Transverse colon (tissue), 4 donors: ENCODE measurements around the gene SNN. TPM values are rescaled to one million over a fixed set of nuclear protein-coding genes. Genes with fewer than 3 reads are reported as not detected.

Experiments used
- DNase-seq: peaks from one replicate; pipeline ENCODE4 v3.0.0-alpha.2; 2019
- H3K27ac ChIP-seq, 4 donors: fragments of 200-600 bp; sonication (generic); 2 replicates each; pipeline ENCODE4 v1.5.1; 2016 to 2018; ENCODE audit warnings: inconsistent platforms in 4 of 4
- H3K27me3 ChIP-seq: fragments of 200-600 bp; sonication (generic); 2 replicates; pipeline ENCODE4 v1.5.1; 2017; ENCODE audit warnings: inconsistent platforms
- H3K36me3 ChIP-seq, 4 donors: fragments of 200-600 bp; sonication (generic); 2 replicates each; pipeline ENCODE4 v1.5.1; 2017 to 2019; ENCODE audit warnings: inconsistent platforms in 4 of 4
- H3K4me1 ChIP-seq, 4 donors: fragments of 200-600 bp; sonication (generic); 2 replicates each; pipeline ENCODE4 v1.5.1; 2017 to 2020; ENCODE audit warnings: inconsistent platforms in 4 of 4
- H3K4me3 ChIP-seq, 4 donors: fragments of 200-600 bp; sonication (generic); 1 replicate in 1 of 4; 2 replicates in 3 of 4; pipeline versions ENCODE4 v1.5.1 to v1.6.1; 2017 to 2019; ENCODE audit warnings: inconsistent platforms in 4 of 4
- H3K9me3 ChIP-seq, 2 donors: fragments of 200-600 bp; sonication (generic); 2 replicates each; pipeline ENCODE4 v1.5.1; 2017 to 2019; ENCODE audit warnings: inconsistent platforms in 2 of 2
- EP300 ChIP-seq: sonication (generic); formaldehyde crosslinking; IDR thresholded peaks from one replicate; pipeline ENCODE4 v1.6.1; 2017; ENCODE audit warnings: antibody characterized with exemption, low read depth
- POLR2A ChIP-seq: fragments of 450-650 bp; IDR thresholded peaks from one replicate; pipeline ENCODE4 v1.6.1; 2016; ENCODE audit warnings: antibody characterized with exemption, mild to moderate bottlenecking, moderate library complexity
- POLR2AphosphoS5 ChIP-seq, 3 donors: sonication (generic); formaldehyde crosslinking; IDR thresholded peaks; one replicate each; pipeline ENCODE4 v1.6.1; 2016; ENCODE audit warnings: antibody characterized with exemption in 3 of 3
- WGBS, 2 donors: methylation state at CpG; one replicate each; pipeline ENCODE4 v1.1.5; 2018; ENCODE audit warnings: low coverage in 1 of 2; 5-methylcytosine and 5-hydroxymethylcytosine counted together
- in situ Hi-C, 4 donors: fragments of 200-750 bp; cut with MboI; loops; one replicate each; pipeline versions ENCODE4 v1.15.0 to v1.15.1; 2017; ENCODE audit warnings: low sequenced_read_pairs in 3 of 4, low pct_ligation_motif_present in 1 of 4, low pct_unique_long_range_greater_than_20kb in 1 of 4
- intact Hi-C: fragments of 100-400 bp; cut with DNase I; formaldehyde crosslinking; loops from one replicate; pipeline ENCODE4 v1.15.1; 2023; ENCODE audit warnings: low total_unique reads
- total RNA-seq, 4 donors: library from RNA; depleted of rRNA; stranded (reverse); fragments of >200 nt; gene quantifications; one replicate each; pipeline ENCODE4 v1.1.0, GENCODE V29; 2016
- TF ChIP-seq, protein P1 (sequence below), 5 experiments: fragments of 200-600 bp in 3 of 5; fragments of 450-650 bp in 2 of 5; sonication (generic) in 3 of 5; IDR thresholded peaks; 1 replicate in 2 of 5; 2 replicates in 3 of 5; pipeline ENCODE4 v1.5.1; 2016 to 2017; ENCODE audit warnings: antibody characterized with exemption in 5 of 5, inconsistent platforms in 3 of 5, mild to moderate bottlenecking in 2 of 5, moderate library complexity in 1 of 5

Gene SNN
- total RNA-seq, 4 donors from 2014 or later = 4.9 to 12.3 (median 8.6) TPM

DNA sequence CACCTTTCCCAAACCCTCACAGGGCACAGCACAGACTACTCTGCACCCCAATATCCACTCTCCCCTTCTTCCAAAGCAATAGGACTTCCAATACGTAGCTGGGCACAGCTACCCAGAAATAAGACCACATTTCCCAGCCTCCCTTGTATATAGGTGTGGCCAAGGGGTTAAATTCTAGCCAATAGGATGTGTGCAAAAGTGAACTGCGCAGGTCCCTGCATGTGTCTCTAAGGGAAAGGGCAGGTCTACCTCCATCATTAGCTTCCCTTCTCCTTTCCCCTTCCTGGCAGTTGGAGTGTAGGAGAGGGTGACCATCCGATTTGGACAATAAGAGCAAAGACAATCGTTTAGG lies 25.5 kb upstream of the SNN start:
- H3K36me3 ChIP-seq = no peaks in the 10 kb centered on the region
- DNase-seq = no peak
- TF ChIP-seq EP300 = no peak
- TF ChIP-seq, protein P1, sequence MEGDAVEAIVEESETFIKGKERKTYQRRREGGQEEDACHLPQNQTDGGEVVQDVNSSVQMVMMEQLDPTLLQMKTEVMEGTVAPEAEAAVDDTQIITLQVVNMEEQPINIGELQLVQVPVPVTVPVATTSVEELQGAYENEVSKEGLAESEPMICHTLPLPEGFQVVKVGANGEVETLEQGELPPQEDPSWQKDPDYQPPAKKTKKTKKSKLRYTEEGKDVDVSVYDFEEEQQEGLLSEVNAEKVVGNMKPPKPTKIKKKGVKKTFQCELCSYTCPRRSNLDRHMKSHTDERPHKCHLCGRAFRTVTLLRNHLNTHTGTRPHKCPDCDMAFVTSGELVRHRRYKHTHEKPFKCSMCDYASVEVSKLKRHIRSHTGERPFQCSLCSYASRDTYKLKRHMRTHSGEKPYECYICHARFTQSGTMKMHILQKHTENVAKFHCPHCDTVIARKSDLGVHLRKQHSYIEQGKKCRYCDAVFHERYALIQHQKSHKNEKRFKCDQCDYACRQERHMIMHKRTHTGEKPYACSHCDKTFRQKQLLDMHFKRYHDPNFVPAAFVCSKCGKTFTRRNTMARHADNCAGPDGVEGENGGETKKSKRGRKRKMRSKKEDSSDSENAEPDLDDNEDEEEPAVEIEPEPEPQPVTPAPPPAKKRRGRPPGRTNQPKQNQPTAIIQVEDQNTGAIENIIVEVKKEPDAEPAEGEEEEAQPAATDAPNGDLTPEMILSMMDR (IDR thresholded peaks at IDR 0.05) = no peak
- no peak for TF ChIP-seq POLR2A
- TF ChIP-seq POLR2AphosphoS5 (IDR thresholded peaks at IDR 0.05) = no peak
- 43 to 60% methylated on average over 4 of the region's 4 CpGs for WGBS, 2 donors
- no peaks in the 10 kb centered on the region for H3K27me3 ChIP-seq
- H3K9me3 ChIP-seq = no peaks in the 10 kb centered on the region
- H3K27ac ChIP-seq = no peak overlapping the region
- in situ Hi-C loops = loop anchor here (5.0 to 25.0 kb wide), 6 partner anchors 98 to 238 kb away; a partner anchor contains a TSS
- no peak overlapping the region for H3K4me3 ChIP-seq
- peaks cover 5 to 15% (median 9%) of the 10 kb centered on the region in 4 donors for H3K4me1 ChIP-seq
- intact Hi-C loops = loop anchor here (5.0 kb wide), 1 partner anchor 105 kb away; no protein-coding TSS in a partner anchor

DNA sequence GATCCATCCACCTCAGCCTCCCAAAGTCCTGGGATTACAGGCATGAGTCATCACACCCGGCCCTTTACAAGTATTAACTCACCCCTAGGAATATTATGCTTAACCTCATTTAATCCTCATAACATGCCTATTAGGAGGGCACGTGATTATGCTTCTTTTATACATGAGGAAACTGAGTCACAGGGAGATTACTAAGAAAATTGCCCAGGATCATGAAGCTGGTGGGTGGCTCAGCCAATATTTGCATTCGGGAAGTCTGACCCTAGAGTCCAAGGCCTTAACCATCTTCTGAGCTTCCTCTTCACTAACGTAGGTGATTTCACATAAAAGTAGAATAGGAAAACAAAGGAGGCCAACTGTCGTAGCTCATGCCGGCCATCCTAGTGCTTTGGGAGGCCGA lies 19.0 kb upstream of the SNN start:
- intact Hi-C loops (no loop called here), in situ Hi-C loops (loop anchor here in 3 of 4 donors (10.0 to 25.0 kb wide), 4 partner anchors 104 to 244 kb away; no protein-coding TSS in a partner anchor)
- no peak for DNase-seq
- TF ChIP-seq, protein P1 (IDR thresholded peaks at IDR 0.05) = no peak
- TF ChIP-seq POLR2AphosphoS5 (IDR thresholded peaks at IDR 0.05) (no peak), POLR2A (no peak), EP300 (no peak)
- 67 to 68% methylated on average over 6 to 7 of the region's 7 CpGs for WGBS, 2 donors
- Histone ChIP-seq H3K4me1 (no peaks in the 10 kb centered on the region), H3K9me3 (no peaks in the 10 kb centered on the region), H3K4me3 (no peak overlapping the region), H3K27me3 (no peaks in the 10 kb centered on the region), H3K36me3 (no peaks in the 10 kb centered on the region), H3K27ac (no peak overlapping the region)

DNA sequence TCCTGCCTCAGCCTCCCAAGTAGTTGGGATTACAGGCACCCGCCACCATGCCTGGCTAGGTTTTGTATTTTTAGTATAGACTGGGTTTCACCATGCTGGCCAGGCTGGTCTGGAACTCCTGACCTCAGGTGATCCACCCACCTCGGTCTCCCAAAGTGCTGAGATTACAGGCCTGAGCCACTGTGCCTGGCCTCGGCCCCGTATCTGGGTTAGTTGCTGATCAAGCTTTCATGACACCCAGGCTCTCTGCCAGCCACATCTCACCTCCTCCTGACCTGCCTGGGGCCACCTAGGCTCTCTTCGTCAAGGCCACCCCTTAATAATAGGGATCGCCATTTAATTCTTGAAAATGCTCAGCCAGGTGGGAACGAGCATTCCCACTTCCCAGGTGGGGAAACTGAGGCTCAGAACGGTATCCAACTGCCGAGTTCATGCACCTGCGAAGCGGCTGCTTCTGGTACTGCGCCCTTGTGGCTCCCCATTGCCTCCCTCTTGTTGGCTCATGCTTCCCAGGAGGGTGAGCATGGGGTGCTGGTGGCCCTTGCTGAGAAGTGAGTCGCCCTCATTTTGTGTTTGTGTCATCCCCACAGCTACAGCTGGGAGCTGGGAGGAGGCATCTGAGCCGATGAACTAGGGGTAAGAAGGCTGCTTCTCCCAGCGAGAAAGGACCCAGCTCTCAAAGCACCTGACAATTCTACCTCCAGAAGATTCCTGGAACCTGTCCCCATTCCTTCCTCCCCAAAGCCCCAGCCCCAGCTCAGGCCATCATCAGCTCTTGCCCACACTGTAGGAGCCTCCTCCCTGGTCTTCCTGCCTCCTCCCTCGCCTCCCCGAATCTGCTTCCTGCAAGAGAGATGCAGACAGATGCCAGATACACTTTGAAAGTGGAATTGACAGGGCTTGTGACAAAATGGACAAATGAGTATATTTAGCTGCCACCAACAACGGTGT lies 17.3 kb upstream of the SNN start:
- Histone ChIP-seq H3K36me3 (no peaks in the 10 kb centered on the region), H3K9me3 (no peaks in the 10 kb centered on the region), H3K27me3 (no peaks in the 10 kb centered on the region), H3K4me3 (no peak overlapping the region), H3K27ac (no peak overlapping the region), H3K4me1 (no peaks in the 10 kb centered on the region)
- 57 to 80% methylated on average over 5 to 18 of the region's 18 CpGs for WGBS, 2 donors
- DNase-seq = no peak
- TF ChIP-seq, protein P1 (IDR thresholded peaks at IDR 0.05) = no peak
- no peak for TF ChIP-seq POLR2A
- TF ChIP-seq POLR2AphosphoS5 (IDR thresholded peaks at IDR 0.05) = no peak
- no peak for TF ChIP-seq EP300
- in situ Hi-C loops (no loop called here), intact Hi-C loops (no loop called here)

DNA sequence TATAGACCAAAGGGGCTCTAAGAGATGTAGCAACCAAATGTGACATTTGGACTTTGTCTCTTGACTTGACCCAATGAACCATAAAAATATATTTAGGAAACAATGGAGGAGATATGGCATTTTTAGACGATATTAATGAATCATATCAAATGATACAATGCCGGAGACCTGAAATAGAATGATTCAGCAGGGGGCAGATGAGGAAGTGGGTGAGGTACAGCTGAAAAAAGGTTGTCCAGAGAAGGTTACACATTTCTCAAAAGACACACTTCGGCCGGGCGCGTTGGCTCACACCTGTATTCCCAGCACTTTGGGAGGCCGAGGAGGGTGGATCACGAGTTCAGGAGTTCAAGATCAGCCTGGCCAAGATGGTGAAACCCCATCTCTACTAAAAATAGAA lies 16.5 kb upstream of the SNN start:
- H3K9me3 ChIP-seq = no peaks in the 10 kb centered on the region
- TF ChIP-seq, protein P1 (IDR thresholded peaks at IDR 0.05) = no peak
- TF ChIP-seq EP300 = no peak
- TF ChIP-seq POLR2AphosphoS5 (IDR thresholded peaks at IDR 0.05) = no peak
- no peak for TF ChIP-seq POLR2A
- in situ Hi-C loops (no loop called here), intact Hi-C loops (no loop called here)
- WGBS, 2 donors = 73 to 81% methylated on average over 8 of the region's 8 CpGs
- H3K36me3 ChIP-seq = no peaks in the 10 kb centered on the region
- no peak for DNase-seq
- no peak overlapping the region for H3K27ac ChIP-seq
- H3K4me1 ChIP-seq = no peaks in the 10 kb centered on the region
- H3K27me3 ChIP-seq = no peaks in the 10 kb centered on the region
- H3K4me3 ChIP-seq = no peak overlapping the region
